ENCODE measurements around the gene SPSB2. TPM values are rescaled to one million over a fixed set of nuclear protein-coding genes. Genes with fewer than 3 reads are reported as not detected.

The SPSB2 gene
- total RNA-seq, 1 experiment from 2014 or later, result 9.2 TPM

- TF ChIP-seq, protein P1, sequence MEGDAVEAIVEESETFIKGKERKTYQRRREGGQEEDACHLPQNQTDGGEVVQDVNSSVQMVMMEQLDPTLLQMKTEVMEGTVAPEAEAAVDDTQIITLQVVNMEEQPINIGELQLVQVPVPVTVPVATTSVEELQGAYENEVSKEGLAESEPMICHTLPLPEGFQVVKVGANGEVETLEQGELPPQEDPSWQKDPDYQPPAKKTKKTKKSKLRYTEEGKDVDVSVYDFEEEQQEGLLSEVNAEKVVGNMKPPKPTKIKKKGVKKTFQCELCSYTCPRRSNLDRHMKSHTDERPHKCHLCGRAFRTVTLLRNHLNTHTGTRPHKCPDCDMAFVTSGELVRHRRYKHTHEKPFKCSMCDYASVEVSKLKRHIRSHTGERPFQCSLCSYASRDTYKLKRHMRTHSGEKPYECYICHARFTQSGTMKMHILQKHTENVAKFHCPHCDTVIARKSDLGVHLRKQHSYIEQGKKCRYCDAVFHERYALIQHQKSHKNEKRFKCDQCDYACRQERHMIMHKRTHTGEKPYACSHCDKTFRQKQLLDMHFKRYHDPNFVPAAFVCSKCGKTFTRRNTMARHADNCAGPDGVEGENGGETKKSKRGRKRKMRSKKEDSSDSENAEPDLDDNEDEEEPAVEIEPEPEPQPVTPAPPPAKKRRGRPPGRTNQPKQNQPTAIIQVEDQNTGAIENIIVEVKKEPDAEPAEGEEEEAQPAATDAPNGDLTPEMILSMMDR (IDR thresholded peaks at IDR 0.05; ENCODE audit: unreplicated experiment), result no peak
- ChIA-PET POLR2A (interaction anchor here (0.6 to 1.0 kb wide), 3 partner anchors 11 to 88 kb away, joined by 3 to 4 read pairs (median 3); partner anchors contain the start of gene CDCA3), CTCF (interaction anchor here (0.9 to 5.1 kb wide), 16 partner anchors 9 to 155 kb away, joined by 3 to 42 read pairs (median 5); partner anchors contain the start of genes COPS7A and MLF2)
- intact Hi-C loops (cut with micrococcal nuclease), result no loop called here
- Mint-ChIP-seq H3K36me3 (ENCODE audit: insufficient read depth, unreplicated experiment) (no peaks in the 10 kb centered on the region), H3K9me3 (ENCODE audit: unreplicated experiment) (no peaks in the 10 kb centered on the region), H3K27ac (ENCODE audit: low read depth, unreplicated experiment) (no peak overlapping the region), H3K4me1 (ENCODE audit: insufficient read depth, unreplicated experiment) (peaks cover 27% of the 10 kb centered on the region), H3K4me3 (ENCODE audit: unreplicated experiment) (no peak overlapping the region), H3K27me3 (ENCODE audit: insufficient read depth, unreplicated experiment) (peaks cover 92% of the 10 kb centered on the region)
- BruUV-seq (replicated peaks), result no TSS peak
- DNase-seq (ENCODE audit: unreplicated experiment), result no peak
Measured at GRCh38 chr12:6824085-6824775, 48.9 kb downstream of the SPSB2 start.

DNA sequence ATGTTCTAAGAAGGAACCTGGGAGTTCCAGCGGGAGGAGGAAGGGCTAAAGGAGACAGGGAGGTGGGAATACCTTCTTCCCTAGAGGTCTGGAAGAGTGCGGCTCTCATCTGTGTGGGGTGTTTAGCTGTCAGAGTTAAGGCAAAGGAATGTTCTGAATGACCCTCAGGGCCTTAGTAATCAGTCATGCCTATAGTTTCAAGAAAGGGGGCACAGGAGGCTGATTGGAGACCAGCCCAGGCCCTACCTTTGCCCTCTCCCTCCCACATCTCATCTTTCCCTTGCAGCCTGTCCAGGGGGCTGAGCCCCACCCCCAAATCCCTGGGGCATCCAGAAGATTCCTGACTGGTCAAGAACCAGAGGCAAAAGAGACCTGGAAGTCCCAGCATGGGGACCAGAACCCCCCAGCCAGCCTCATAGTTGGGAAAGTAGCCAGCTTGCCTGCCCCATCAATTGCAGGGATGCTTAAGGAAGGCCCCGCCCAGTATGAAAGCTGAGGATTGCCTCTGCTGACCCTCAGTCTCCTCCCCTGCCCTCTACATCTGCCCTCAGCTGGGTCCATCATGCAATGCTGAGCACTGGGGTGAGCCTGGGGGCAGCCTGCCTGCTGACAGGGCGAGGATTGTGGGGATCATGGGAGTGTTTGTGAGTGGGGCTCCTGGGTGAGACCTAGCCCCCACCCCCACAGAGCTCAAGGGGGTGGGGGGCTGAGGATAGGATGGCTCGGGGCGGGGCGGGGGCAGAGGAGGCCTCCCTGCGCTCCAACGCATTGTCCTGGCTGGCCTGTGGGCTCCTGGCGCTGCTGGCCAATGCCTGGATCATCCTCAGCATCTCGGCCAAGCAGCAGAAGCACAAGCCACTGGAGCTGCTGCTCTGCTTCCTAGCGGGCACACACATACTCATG is 49.7 kb downstream of the SPSB2 start:
- intact Hi-C loops (cut with micrococcal nuclease), result no loop called here
- H3K4me1 Mint-ChIP-seq (ENCODE audit: insufficient read depth, unreplicated experiment), result peaks cover 22% of the 10 kb centered on the region
- no peak overlapping the region for H3K27ac Mint-ChIP-seq (ENCODE audit: low read depth, unreplicated experiment)
- H3K27me3 Mint-ChIP-seq (ENCODE audit: insufficient read depth, unreplicated experiment), result peaks cover 84% of the 10 kb centered on the region
- TF ChIP-seq, protein P1 (IDR thresholded peaks at IDR 0.05; ENCODE audit: unreplicated experiment), result no peak
- BruUV-seq (replicated peaks), result no TSS peak
- no peak for DNase-seq (ENCODE audit: unreplicated experiment)
- no peak overlapping the region for H3K4me3 Mint-ChIP-seq (ENCODE audit: unreplicated experiment)
- no peaks in the 10 kb centered on the region for H3K9me3 Mint-ChIP-seq (ENCODE audit: unreplicated experiment)
- POLR2A ChIA-PET, result interaction anchor here (0.8 kb wide), 1 partner anchor 28 kb away, joined by 3 read pairs; the partner anchor contains the start of gene CDCA3
- CTCF ChIA-PET, result interaction anchor here (1.4 to 5.1 kb wide), 2 partner anchors 71 to 91 kb away, joined by 3 to 42 read pairs; partner anchors contain the start of gene MLF2
- H3K36me3 Mint-ChIP-seq (ENCODE audit: insufficient read depth, unreplicated experiment), result no peaks in the 10 kb centered on the region

- Mint-ChIP-seq H3K4me3 (ENCODE audit: unreplicated experiment) (no peak overlapping the region), H3K36me3 (ENCODE audit: insufficient read depth, unreplicated experiment) (no peaks in the 10 kb centered on the region), H3K4me1 (ENCODE audit: insufficient read depth, unreplicated experiment) (peaks cover 15% of the 10 kb centered on the region), H3K27me3 (ENCODE audit: insufficient read depth, unreplicated experiment) (peaks cover 76% of the 10 kb centered on the region), H3K9me3 (ENCODE audit: unreplicated experiment) (no peaks in the 10 kb centered on the region), H3K27ac (ENCODE audit: low read depth, unreplicated experiment) (no peak overlapping the region)
- intact Hi-C loops (cut with micrococcal nuclease), result no loop called here
- ChIA-PET CTCF (interaction anchor here (0.6 to 1.4 kb wide), 6 partner anchors 11 to 90 kb away, joined by 3 to 4 read pairs (median 3); partner anchors contain the start of gene MLF2), POLR2A (no interaction called here)
- TF ChIP-seq, protein P1 (IDR thresholded peaks at IDR 0.05; ENCODE audit: unreplicated experiment), result no peak
- no TSS peak for BruUV-seq (replicated peaks)
- DNase-seq (ENCODE audit: unreplicated experiment), result no peak
Measured at GRCh38 chr12:6822426-6823135, 50.5 kb downstream of the SPSB2 start.
